HepG2 (cell line): Measurements from ENCODE around the gene TOB2. TPM values are rescaled to one million over a fixed set of nuclear protein-coding genes. Genes with fewer than 3 reads are reported as not detected.

Source experiments
- ATF7-NPFF ChIP-seq: sonication (generic); formaldehyde crosslinking; IDR thresholded peaks from 2 replicates; pipeline ENCODE4 v1.8.1; 2023; ENCODE audit warnings: mild to moderate bottlenecking, low read depth, missing genetic modification reagents, moderate library complexity
- CBFB ChIP-seq: sonication (generic); formaldehyde crosslinking; IDR thresholded peaks from 2 replicates; pipeline ENCODE4 v1.4.0; 2020; ENCODE audit warnings: missing genetic modification reagents
- CEBPG ChIP-seq: IDR thresholded peaks from 2 replicates; pipeline ENCODE4 v1.6.1; 2016
- HNF1A ChIP-seq, 2 experiments: sonication (generic) in 1 of 2; formaldehyde crosslinking in 1 of 2; IDR thresholded peaks; 2 replicates each; pipeline versions ENCODE4 v1.4.0 to v1.6.1; 2016 to 2020; ENCODE audit warnings: borderline replicate concordance in 1 of 2, low read depth in 1 of 2, mild to moderate bottlenecking in 1 of 2, missing genetic modification reagents in 1 of 2
- HOXA7 ChIP-seq: sonication (generic); formaldehyde crosslinking; IDR thresholded peaks from 2 replicates; pipeline ENCODE4 v1.8.1; 2022; ENCODE audit warnings: mild to moderate bottlenecking, missing genetic modification reagents, moderate library complexity
- MED13 ChIP-seq: sonication (generic); formaldehyde crosslinking; IDR thresholded peaks from 2 replicates; pipeline ENCODE4 v1.5.0; 2020; ENCODE audit warnings: missing genetic modification reagents
- MEF2D ChIP-seq: sonication (generic); formaldehyde crosslinking; IDR thresholded peaks from 2 replicates; pipeline ENCODE4 v1.5.1; 2020; ENCODE audit warnings: mild to moderate bottlenecking, missing genetic modification reagents
- NCOR1 ChIP-seq: fragments of 200-600 bp; sonication (generic); IDR thresholded peaks from 2 replicates; pipeline ENCODE4 v1.7.0; 2017; ENCODE audit warnings: antibody characterized with exemption, low read length, borderline replicate concordance
- POLR2G ChIP-seq: fragments of 200-400 bp; formaldehyde crosslinking; IDR thresholded peaks from 2 replicates; pipeline ENCODE4 v1.6.1; 2018; ENCODE audit warnings: mild to moderate bottlenecking, low read depth, low read length, moderate library complexity
- RARA ChIP-seq: IDR thresholded peaks from 2 replicates; pipeline ENCODE4 v1.6.1; 2016; ENCODE audit warnings: missing genetic modification reagents, missing compliant biosample characterization
- REPIN1 ChIP-seq: sonication (generic); formaldehyde crosslinking; IDR thresholded peaks from 2 replicates; pipeline ENCODE4 v1.8.0; 2022; ENCODE audit warnings: missing genetic modification reagents, low read depth, mild to moderate bottlenecking, borderline replicate concordance
- RFX3 ChIP-seq: IDR thresholded peaks from 2 replicates; pipeline ENCODE4 v1.6.1; 2016; ENCODE audit warnings: missing biosample characterization, missing genetic modification reagents
- RFXANK ChIP-seq: IDR thresholded peaks from 2 replicates; pipeline ENCODE4 v1.6.1; 2016
- TBL1XR1 ChIP-seq: fragments of 150-350 bp; IDR thresholded peaks from 2 replicates; pipeline ENCODE4 v1.6.1; 2014; ENCODE audit warnings: borderline replicate concordance, low read length; ENCODE audit not compliant: partially characterized antibody
- TCF12 ChIP-seq, 2 experiments: fragments of 450-650 bp in 1 of 2; sonication (generic) in 1 of 2; formaldehyde crosslinking in 1 of 2; IDR thresholded peaks; 2 replicates each; pipeline versions ENCODE4 v1.6.1 to v1.8.0; 2017 to 2022; ENCODE audit warnings: antibody characterized with exemption in 1 of 2, mild to moderate bottlenecking in 1 of 2, missing genetic modification reagents in 1 of 2, moderate library complexity in 1 of 2
- YEATS4 ChIP-seq: sonication (generic); formaldehyde crosslinking; IDR thresholded peaks from 2 replicates; pipeline ENCODE4 v1.4.0; 2020; ENCODE audit warnings: missing genetic modification reagents, borderline replicate concordance
- ZBTB20 ChIP-seq: sonication (generic); formaldehyde crosslinking; IDR thresholded peaks from 2 replicates; pipeline ENCODE4 v1.8.1; 2023; ENCODE audit warnings: missing genetic modification reagents, low read depth, mild to moderate bottlenecking, borderline replicate concordance
- ZNF530 ChIP-seq: sonication (generic); formaldehyde crosslinking; IDR thresholded peaks from 2 replicates; pipeline ENCODE4 v1.5.0; 2020; ENCODE audit warnings: low read depth, mild to moderate bottlenecking, missing genetic modification reagents
- ZNF709 ChIP-seq: sonication (generic); formaldehyde crosslinking; IDR thresholded peaks from 2 replicates; pipeline ENCODE4 v1.5.0; 2020; ENCODE audit warnings: mild to moderate bottlenecking, missing genetic modification reagents
- ZNF775 ChIP-seq: sonication (generic); formaldehyde crosslinking; IDR thresholded peaks from 2 replicates; pipeline ENCODE4 v1.4.0; 2020; ENCODE audit warnings: missing genetic modification reagents, mild to moderate bottlenecking, moderate library complexity, borderline replicate concordance
- ZNF784 ChIP-seq: sonication (generic); formaldehyde crosslinking; IDR thresholded peaks from 2 replicates; pipeline ENCODE4 v1.5.1; 2020; ENCODE audit warnings: missing genetic modification reagents, mild to moderate bottlenecking, borderline replicate concordance
- polyA plus RNA-seq, 8 experiments: library from polyadenylated mRNA; depleted of rRNA in 3 of 8; stranded (reverse) in 7 of 8; unstranded in 1 of 8; fragments of >200 nt; fragmentation: Illumina TruSeq in 4 of 8; extraction: Trizol in 4 of 8; gene quantifications; 2 replicates each; pipeline versions ENCODE4 v1.2.1 to v1.2.3, GENCODE V29; 2011 to 2016; ENCODE audit warnings: low read depth in 4 of 8, missing spikeins in 1 of 8, mixed read lengths in 1 of 8; ENCODE audit not compliant: insufficient read depth in 1 of 8
- total RNA-seq, 5 experiments: library from RNA; depleted of rRNA; stranded (reverse); fragments of >200 nt; fragmentation: Illumina TruSeq; extraction: Trizol; gene quantifications; 2 replicates each; pipeline ENCODE4 v1.2.3, GENCODE V29; 2016; ENCODE audit warnings: low read depth in 1 of 5
- TF ChIP-seq, protein P1 (sequence below): sonication (generic); formaldehyde crosslinking; IDR thresholded peaks from 2 replicates; pipeline ENCODE4 v1.4.0; 2020; ENCODE audit warnings: missing genetic modification reagents

The TOB2 gene
- total and polyA plus RNA-seq, 2 of the 13 experiments (the other 11 are each of a cell fraction or from before 2014, with no cell fraction given), result 12.2 to 13.7 TPM

DNA sequence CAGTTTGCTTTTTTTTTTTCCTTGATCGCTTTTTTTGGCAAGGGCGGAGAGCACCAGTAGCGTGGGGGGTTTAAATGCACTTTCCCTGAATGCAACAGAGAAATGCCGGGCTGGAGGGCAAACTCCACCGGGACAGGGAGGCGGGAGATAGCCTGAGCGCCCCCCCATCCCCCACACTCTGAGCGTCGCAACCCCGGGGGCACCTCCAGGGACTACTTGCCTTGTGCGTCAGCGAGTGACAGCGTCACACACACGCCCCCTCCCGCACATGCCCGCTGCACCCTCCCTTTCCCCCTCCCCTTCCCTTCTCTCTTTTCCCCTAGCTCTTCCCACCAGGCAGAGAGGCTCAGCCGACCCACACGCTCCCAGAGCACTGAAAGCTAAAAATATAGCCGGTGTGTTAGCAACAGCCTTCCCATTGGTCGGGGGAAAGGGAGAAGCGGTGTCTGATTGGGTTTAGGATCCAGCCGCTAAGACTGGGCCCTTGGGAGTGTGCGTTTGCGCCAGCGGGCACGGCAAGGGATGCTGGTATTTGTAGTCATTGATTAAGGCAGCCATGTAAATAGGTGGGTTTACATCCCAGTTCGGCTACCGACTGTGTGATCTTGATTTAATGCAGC is 1.7 kb upstream of the TOB2 start (continued):
- TF ChIP-seq, protein P1, sequence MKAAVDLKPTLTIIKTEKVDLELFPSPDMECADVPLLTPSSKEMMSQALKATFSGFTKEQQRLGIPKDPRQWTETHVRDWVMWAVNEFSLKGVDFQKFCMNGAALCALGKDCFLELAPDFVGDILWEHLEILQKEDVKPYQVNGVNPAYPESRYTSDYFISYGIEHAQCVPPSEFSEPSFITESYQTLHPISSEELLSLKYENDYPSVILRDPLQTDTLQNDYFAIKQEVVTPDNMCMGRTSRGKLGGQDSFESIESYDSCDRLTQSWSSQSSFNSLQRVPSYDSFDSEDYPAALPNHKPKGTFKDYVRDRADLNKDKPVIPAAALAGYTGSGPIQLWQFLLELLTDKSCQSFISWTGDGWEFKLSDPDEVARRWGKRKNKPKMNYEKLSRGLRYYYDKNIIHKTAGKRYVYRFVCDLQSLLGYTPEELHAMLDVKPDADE (CRISPR knock-in tag), result no peak
- TF ChIP-seq ZBTB20 (CRISPR knock-in tag) (0 out of 2 replicates have a peak, but pooled peaks have one; percentile 22), RARA (CRISPR knock-in tag) (peak; percentile 66), ZNF709 (CRISPR knock-in tag) (peak; percentile 73; the same call in 1 of the 2 replicates), CEBPG (CRISPR knock-in tag) (peak; percentile 32), POLR2G (peak; percentile 75), ZNF530 (CRISPR knock-in tag) (no peak), RFXANK (peak; percentile 99), ZNF775 (CRISPR knock-in tag) (no peak), HNF1A (IDR thresholded peaks at IDR 0.05; ENCODE audit: low read depth) (no peak), HNF1A (CRISPR knock-in tag; IDR thresholded peaks at IDR 0.05; ENCODE audit: borderline replicate concordance) (peak; percentile 70; the same call in 1 of the 2 replicates), ZNF784 (CRISPR knock-in tag) (no peak), NCOR1 (no peak; the same call in 1 of the 2 replicates), MED13 (CRISPR knock-in tag) (no peak), HOXA7 (CRISPR knock-in tag) (no peak), TCF12 (IDR thresholded peaks at IDR 0.05) (no peak), TCF12 (CRISPR knock-in tag; IDR thresholded peaks at IDR 0.05) (no peak), CBFB (CRISPR knock-in tag) (0 out of 2 replicates have a peak, but pooled peaks have one; percentile 71), TBL1XR1 (peak; percentile 26), ATF7-NPFF (0 out of 2 replicates have a peak, but pooled peaks have one; percentile 51), RFX3 (peak; percentile 32; the same call in 1 of the 2 replicates), YEATS4 (CRISPR knock-in tag) (0 out of 2 replicates have a peak, but pooled peaks have one; percentile 46), MEF2D (CRISPR knock-in tag) (peak; percentile 100), REPIN1 (peak; percentile 72; the same call in 1 of the 2 replicates)
